ENCODE results near the gene SLC35B4.
"Not testable (repeated sequence)": the region's sequence is repeated elsewhere in the genome, so short reads cannot be mapped to it uniquely, and the experiment has no call there.

The SLC35B4 gene

GRCh38 chr7:134331393-134331792 lies 14.7 kb upstream of the SLC35B4 start:
- no peak for DNase-seq (ENCODE audit: low read depth)

- DNase-seq (ENCODE audit: low read depth): no peak
These were observed 14.2 kb upstream of the SLC35B4 start for GRCh38 chr7:134330974-134331373.

GRCh38 chr7:134329614-134330346 lies 13.1 kb upstream of the SLC35B4 start:
- DNase-seq (ENCODE audit: low read depth): no peak

- DNase-seq (ENCODE audit: low read depth): no peak
These were observed 12.2 kb upstream of the SLC35B4 start for GRCh38 chr7:134328900-134329299.

- peak; percentile 9 for DNase-seq (ENCODE audit: low read depth)
These were observed 11.2 kb upstream of the SLC35B4 start for GRCh38 chr7:134327896-134328295.

- no peak for DNase-seq (ENCODE audit: low read depth)
These were observed 7.4 kb upstream of the SLC35B4 start for GRCh38 chr7:134324107-134324506.

- no peak for DNase-seq (ENCODE audit: low read depth)
These were observed 3.5 kb upstream of the SLC35B4 start for GRCh38 chr7:134320201-134320600.

GRCh38 chr7:134318443-134318842 lies 1.7 kb upstream of the SLC35B4 start:
- DNase-seq (ENCODE audit: low read depth): no peak

GRCh38 chr7:134317434-134317833 lies 704 bp upstream of the SLC35B4 start:
- no peak for DNase-seq (ENCODE audit: low read depth)

- no peak for DNase-seq (ENCODE audit: low read depth)
These were observed 821 bp downstream of the SLC35B4 start for GRCh38 chr7:134315679-134316538.

- no peak for DNase-seq (ENCODE audit: low read depth)
These were observed 3.2 kb downstream of the SLC35B4 start for GRCh38 chr7:134313543-134313942.

- DNase-seq (ENCODE audit: low read depth): no peak
These were observed 4.0 kb downstream of the SLC35B4 start for GRCh38 chr7:134312717-134313116.

- no peak for DNase-seq (ENCODE audit: low read depth)
These were observed 4.9 kb downstream of the SLC35B4 start for GRCh38 chr7:134311807-134312206.

GRCh38 chr7:134308548-134308947 lies 8.2 kb downstream of the SLC35B4 start:
- DNase-seq (ENCODE audit: low read depth): no peak

- DNase-seq (ENCODE audit: low read depth): no peak
These were observed 9.4 kb downstream of the SLC35B4 start for GRCh38 chr7:134307320-134307719.

- no peak for DNase-seq (ENCODE audit: low read depth)
These were observed 14.6 kb downstream of the SLC35B4 start for GRCh38 chr7:134302120-134302519.

- DNase-seq (ENCODE audit: low read depth): no peak
These were observed 15.1 kb downstream of the SLC35B4 start for GRCh38 chr7:134301592-134301991.

- no peak for DNase-seq (ENCODE audit: low read depth)
These were observed 15.7 kb downstream of the SLC35B4 start for GRCh38 chr7:134300988-134301387.

- no peak for DNase-seq (ENCODE audit: low read depth)
These were observed 17.6 kb downstream of the SLC35B4 start for GRCh38 chr7:134298902-134299683.

- no peak for DNase-seq (ENCODE audit: low read depth)
These were observed 19.2 kb downstream of the SLC35B4 start for GRCh38 chr7:134297489-134297888.

GRCh38 chr7:134295982-134296381 lies 20.7 kb downstream of the SLC35B4 start:
- not testable (repeated sequence) for DNase-seq (ENCODE audit: low read depth)

GRCh38 chr7:134293002-134293740 lies 23.6 kb downstream of the SLC35B4 start:
- no peak for DNase-seq (ENCODE audit: low read depth)

All from stimulated activated CD8-positive, alpha-beta memory T cell treated with anti-CD3 and anti-CD28 coated beads, Interleukin-12 subunit alpha, Interleukin-12 subunit beta, amount 100 ng/mL, for 4 hours (primary cell).